Stimulated activated CD8-positive, alpha-beta memory T cell treated with anti-CD3 and anti-CD28 coated beads, Interleukin-15, amount 100 ng/mL, for 1 hour (primary cell): ENCODE measurements around the gene ABHD11.
"Not testable (repeated sequence)": the region's sequence is repeated elsewhere in the genome, so short reads cannot be mapped to it uniquely, and the experiment has no call there.

Source experiments
- DNase-seq: peaks from one replicate; pipeline ENCODE4 v3.0.0-alpha.2; 2020; ENCODE audit warnings: low read depth

The ABHD11 gene

DNA sequence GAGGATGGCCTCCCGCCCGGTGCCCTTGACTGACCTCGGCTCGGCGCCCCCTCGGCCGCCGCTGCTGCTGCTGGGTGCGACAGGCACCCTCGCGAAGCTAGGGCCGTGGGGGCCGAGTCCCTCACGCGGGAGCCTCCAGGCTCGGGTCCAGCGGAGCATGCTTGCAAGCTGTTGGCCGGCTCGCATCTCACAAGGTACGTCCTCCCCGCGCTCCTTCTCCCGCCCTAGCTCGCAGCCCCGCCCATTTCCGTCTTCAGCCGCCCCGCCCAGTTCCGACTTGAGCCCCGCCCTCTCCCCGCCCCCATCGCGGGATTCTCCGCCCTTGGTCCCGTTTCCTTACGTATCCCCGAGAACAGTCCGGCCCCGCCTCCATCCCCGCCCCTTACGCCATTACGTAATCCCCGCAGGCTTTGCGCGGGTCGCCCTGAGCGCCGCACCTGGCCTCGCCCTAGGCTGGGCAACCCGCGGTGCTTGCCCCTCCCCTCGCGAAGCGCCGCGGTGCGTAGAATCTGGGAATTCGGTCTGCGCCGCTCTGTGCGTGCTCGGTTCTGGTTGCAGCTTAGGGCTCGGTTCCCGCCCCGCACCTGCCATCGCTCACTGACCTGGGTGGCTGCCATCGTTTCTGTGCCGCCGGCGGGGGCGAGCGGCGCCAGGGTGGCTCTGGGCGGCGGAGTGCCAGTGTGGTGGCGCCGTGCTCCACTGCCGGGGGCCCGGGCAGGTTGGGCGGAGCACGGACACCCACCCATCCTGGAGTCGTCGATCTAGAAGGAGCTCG is at the start of gene ABHD11:
Gene ABHD11 (minus strand): TSS at position 191 of the 775 bp plus-strand sequence. CDS start 32 bp downstream, at position 159.
- DNase-seq: peak; percentile 100

DNA sequence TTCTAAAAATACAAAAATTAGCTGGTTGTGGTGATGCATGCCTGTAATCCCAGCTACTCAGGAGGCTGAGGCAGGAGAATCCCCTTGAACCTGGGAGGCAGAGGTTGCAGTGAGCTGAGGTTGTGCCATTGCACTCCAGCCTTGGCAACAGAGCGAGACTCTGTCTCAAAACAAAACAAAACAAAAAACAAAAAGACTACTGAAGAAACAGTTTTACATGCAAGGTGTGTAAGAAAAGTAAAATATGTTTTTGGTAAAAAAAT is 49.1 kb upstream of the ABHD11 start:
- not testable (repeated sequence) for DNase-seq

DNA sequence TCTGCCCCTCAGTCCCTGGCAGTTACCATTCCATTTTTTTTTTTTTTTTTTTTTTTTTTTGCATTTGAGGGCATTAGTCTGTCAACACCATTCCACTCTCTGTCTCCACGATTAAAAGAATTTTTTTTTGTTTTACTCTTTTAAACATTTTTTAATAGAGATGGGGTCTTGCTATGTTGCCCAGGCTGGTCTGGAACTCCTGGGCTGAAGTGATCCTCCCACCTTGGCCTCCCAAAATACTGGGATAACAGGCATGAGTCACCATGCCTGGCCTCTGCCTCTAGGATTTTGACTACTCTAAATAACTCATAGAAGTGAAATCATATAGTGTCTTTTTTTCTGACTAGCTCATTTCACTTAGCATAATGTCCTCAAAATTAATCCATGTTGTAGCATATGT is 48.0 kb upstream of the ABHD11 start:
- DNase-seq: no peak

GRCh38 chr7:73779517-73779916 is 40.9 kb upstream of the ABHD11 start:
- no peak for DNase-seq

GRCh38 chr7:73778801-73779389 is 40.3 kb upstream of the ABHD11 start:
- no peak for DNase-seq

- no peak for DNase-seq
Observed at GRCh38 chr7:73774923-73775322, 36.3 kb upstream of the ABHD11 start.

DNA sequence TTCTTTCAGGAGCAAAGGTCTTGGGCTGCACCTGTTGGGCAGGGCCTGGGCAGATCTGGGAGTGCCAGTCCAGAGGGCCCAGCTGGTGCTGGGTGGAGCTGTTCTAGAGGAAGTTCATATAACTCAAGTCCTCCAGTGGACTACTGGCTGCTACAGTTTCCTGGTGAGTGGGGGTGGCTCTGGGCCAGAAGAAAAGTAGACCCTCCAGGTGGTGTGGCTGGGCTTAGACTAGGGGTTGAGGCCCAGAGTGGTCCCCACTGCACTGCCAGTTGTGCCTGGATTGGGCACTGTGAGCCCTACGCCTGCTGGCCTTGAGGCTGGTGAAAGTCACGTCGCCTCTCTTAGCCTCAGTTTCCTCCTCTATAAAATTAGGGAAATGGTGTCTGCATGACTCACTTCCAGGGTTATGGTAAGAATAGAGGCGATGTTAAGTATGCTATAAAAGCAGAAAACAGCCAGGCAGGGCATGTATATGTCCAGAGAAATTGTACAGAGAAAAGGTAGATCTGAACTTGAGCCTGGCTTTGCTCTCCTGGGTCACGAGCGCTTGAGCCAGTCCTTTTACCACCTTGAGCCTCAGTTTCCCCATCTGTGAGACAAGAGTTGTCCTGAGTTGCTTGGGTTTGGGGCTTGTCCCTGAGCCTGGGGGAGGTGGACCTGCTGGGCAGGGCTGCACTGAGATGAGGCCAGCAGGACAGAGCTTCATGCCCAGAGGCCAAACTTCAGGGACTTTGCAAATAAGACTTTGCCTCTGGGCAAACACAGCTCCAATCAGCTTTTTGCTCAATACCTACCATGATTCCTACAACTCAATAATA is 35.3 kb upstream of the ABHD11 start:
- no peak for DNase-seq

DNA sequence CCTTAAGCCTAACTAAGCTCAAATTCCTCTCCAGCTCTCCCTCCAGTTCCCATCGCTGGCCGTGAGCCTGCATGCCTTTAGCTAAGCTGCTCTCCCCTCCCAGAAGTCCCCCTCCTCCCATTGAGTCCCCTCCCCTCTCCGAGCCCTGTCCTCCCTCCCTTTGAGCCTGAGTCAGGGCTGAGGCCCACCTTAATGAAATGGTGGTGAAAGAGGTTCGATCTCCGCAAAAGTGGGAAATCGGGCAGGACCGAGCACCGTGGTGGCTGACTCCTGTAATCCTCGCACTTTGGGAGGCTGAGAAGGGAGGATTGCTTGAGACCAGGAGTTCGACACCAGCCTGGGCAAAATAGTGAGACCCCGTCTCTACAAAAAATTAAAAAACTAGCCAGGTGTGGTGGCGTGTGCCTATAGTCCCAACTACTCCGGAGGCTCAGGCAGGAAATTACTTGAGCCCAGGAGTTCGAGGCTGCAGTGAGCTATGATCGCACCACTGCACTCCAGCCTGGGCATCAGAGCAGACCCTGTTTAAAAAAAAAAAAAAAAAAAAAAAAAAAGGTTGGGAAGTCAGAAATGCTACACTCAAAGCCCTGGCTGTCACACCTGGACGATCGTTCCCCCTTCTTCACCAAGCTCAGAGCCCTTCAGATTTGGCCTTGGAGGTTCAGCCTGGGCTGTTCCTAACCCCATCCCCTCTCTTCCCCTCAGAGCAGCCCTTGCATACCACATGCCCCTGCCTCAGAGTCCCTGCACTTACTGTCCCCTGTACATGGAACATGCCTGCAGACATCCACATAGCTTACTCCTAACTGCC is 32.5 kb upstream of the ABHD11 start:
- no peak for DNase-seq

GRCh38 chr7:73770002-73770859 is 31.6 kb upstream of the ABHD11 start, which contains the start of gene CLDN3:
TSS of gene CLDN3 (minus strand) at chr7:73770270. CDS start at chr7:73770049, 221 bp downstream.
- no peak for DNase-seq

DNA sequence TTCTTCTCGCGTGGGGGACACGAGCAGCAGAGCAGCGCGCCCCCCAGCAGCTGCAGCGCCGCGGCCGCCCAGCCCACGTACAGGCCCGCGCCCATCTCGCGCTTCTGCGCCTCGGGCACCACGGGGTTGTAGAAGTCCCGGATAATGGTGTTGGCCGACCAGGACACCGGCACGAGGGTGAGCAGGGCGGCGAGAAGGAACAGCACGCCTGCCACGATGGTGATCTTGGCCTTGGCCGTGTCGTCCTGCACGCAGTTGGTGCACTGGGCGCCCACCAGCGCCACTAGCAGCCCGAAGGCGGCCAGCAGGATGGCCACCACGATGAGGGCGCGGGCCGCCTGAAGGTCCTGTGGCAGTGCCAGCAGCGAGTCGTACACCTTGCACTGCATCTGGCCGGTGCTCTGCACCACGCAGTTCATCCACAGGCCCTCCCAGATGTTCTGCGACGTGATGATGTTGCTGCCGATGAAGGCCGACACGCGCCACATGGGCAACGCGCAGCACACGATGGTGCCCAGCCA is 30.9 kb upstream of the ABHD11 start:
- DNase-seq: no peak

DNA sequence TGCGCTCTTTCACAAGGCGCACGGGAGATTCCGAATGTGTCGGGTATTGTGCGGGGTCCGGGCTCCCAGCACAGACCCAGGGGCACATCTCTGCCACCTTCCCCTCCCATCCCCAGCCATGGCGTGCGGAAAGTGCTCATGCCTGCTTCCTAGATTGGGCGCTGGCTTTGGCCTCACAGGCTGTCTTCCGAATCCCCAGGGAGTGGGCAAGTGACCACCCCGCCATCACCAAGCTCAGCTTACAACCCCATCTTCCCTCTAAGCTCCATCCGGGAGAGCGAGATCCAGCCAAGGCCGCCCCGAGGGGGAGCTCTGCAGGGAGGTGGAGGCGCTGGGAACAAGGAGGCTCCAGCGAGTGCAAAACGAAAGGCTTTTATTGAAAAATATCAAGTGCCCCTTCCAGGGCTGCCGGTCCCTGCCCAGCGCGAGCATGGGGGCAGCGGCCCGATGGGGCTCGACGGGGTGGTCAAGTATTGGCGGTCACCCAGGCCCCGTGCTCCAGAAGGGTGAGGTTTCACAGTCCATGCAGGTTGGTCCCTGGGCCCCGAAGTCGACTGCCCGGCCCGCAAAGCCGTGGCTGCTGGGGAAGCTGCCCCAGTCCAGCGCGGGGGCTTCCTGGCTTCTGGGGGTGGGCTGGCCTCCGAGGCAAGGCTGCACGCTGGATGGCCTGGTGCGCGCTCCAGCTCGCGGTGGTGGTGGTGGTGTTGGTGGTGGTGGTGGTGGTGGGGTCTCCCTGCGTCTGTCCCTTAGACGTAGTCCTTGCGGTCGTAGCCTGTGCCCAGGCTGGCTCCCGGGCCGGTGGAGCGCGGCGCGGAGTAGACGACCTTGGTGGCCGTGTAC is 30.3 kb upstream of the ABHD11 start:
- no peak for DNase-seq

DNA sequence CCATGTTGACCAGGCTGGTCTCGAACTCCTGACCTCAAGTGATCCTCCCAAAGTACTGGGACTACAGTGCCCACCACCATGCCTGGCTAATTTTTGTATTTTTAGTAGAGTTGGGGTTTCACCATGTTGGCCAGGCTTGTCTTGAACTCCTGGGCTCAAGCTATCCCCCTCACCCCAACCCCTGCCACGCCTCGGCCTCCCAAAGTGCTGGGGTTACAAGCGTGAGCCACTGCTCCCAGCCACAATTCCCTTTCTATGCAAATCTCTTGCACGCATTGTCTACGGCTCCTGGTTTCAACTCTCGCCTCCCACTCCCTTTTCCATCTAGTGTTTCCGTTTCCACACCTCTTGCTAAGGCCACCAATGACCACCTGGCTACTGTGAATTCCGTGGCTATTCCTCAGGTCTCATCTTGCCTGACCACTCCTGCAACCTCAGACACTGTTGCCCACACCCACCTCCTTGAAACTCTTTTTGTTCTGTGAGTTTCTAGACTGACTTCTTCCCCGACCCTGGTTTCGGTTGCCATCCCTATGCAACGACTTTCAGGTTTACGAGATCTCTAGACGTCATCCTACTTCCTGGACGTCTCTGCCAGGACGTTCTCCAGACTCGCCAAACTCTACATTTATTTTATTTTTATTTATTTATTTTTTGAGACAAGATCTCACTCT is 28.1 kb upstream of the ABHD11 start:
- DNase-seq: no peak

DNA sequence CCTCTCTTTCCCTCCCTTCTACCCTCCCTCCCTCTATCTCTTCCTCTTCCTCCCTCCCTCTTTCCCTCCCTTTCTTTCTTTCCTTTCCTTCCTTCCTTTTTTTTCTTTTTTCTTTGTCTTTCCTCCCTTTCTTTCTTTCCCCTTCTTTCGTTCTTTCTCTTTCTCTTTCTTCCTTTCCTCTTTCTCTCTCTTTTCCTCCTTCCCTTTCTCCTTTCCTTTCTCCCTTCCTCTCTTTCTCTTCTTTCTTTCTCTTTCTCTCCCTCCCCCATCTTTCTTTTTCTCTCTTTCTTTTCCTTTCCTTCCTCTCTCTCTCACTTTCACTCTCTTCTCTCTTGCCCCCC is 24.0 kb upstream of the ABHD11 start:
- DNase-seq: no peak

DNA sequence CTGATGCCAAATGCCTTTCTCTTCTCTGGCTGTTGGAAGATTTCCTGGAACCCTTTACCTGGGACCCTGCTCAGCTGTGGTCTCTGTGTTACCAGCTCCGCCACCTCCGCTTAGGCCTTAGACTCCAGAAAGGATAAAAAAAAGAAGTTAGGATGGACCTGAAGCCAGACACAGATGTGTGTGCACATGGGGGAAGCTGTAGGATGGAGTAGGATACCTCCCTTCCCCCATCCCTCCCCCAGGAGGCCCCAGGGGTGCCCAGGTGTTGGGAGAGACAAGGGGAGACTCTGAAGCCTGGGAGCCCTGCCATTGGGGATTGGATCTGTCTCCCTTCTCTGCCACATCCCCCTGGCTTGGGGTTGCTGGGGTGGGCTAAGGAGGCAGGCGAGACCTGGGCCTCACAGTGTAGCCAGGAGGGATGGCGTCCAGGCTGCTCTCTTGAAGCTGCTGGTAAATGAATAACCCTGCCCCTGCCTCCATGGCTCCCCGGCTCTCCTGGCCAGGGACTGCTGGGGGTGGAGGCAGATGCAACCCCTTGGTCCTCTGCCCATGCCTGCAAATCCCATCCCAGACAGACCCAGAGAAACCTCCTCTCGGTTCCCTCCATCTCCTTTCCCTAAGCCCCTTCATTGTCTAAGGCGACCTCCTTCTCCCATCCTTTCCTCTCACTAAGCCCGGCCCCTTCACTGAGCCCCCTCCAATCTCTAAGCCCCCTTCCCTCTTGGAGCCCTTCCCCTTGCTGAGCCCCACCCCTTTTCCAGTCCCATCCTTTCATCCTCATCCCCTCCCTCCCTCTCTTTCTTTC is 23.5 kb upstream of the ABHD11 start:
- no peak for DNase-seq

DNA sequence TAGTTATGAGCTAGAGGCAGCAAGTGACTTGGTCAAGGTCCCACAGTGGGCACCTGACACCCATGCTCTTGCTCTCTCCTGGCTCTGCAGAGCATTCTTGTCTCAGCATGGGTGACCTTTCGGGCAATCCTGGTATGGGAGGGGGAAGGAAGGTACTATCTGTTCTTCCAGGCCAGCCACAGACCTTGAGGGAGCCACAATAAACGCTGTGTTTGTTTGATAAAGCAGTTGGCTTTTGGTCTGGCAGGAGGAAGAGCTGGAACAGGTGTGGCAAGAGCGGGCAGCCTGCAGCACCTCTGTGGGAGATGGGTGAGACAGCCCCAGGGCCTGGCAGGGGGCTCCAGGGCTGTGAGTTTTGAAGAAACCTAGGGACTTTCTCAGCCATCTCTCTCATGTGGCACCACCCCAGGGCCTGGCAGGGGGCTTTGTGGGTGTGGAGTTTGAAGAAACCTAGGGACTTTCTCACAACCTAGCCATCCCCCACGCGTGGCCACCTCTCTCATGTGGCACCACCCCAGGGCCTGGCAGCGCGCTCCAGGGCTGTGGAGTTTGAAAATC is 20.1 kb upstream of the ABHD11 start:
- DNase-seq: no peak

DNA sequence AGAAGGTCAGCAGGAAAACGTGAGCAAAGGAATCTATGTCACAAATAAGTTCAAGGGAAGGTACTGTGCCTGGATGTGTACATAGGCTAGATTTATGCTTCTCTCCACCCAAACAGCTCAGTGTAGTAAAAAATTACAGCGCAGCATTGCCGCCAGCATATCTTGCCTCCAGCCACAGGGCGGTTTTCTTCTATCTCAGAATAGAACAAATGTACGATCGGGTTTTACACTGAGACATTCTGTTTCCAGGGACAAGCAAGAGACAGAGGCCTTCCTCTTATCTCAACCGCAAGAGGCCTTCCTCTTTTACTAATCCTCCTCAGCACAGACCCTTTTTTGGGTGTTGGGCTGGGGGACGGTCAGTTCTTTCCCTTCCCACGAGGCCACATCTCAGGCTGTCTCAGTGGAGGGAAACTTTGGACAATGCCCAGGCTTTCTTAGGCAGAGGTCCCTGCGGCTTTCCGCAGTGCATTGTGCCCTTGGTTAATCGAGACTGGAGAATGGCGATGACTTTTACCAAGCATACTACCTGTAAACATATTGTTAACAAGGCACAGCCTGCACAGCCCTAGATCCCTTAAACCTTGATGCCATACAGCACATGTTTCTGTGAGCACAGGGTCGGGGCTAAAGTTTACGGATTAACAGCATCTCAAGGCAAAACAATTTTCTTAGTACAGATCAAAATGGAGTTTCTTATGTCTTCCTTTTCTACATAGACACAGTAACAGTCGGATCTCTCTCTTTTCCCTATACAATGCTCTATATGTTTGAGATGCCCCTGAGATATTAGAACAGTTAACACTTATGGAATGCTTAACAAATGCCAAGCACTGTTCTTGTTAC is 11.6 kb upstream of the ABHD11 start:
- no peak for DNase-seq

DNA sequence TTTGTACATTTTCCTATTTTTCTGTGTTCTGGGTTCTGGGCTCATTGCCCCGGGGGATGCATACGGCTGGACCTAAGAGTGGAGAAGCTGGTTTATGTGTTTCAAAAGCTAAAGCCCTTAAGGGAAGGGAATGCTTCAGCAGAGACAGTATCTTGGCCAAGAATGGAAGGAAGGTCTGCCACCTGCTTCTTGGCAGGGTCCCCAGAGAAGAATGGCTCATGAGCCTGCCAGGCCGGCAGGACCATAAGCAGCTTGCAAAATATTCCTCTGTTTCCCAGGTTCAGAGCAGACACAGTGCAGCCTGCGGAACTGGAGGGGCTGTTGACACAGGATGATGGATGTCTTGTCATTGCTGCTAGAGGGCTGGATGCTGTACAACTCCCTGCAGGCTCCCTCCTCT is 7.8 kb upstream of the ABHD11 start:
- DNase-seq: no peak
